T-cell (primary cell): ENCODE measurements around the gene CAMSAP2. TPM values are rescaled to one million over a fixed set of nuclear protein-coding genes. Genes with fewer than 3 reads are reported as not detected.

Source experiments
- ATAC-seq, 4 experiments: fragments of 200-7000 bp in 3 of 4; fragments of 150-1000 bp in 1 of 4; cut with Tn5 transposase; replicated peaks in 1 of 4; 1 replicate in 3 of 4; 2 replicates in 1 of 4; pipeline ENCODE4 v1.10.0; 2021; ENCODE audit warnings: moderate library complexity in 3 of 4, mild to moderate bottlenecking in 2 of 4, moderate number of reproducible peaks in 1 of 4
- CTCF ChIA-PET, 2 donors: fragments of 300-600 bp; sonication (Branson Sonifier 250); formaldehyde crosslinking; loops; one replicate each; lab custom pipeline; 2022; ENCODE audit warnings: antibody characterized with exemption in 2 of 2; lab: Charles Lee
- POLR2A ChIA-PET, 2 donors: fragments of 300-600 bp; sonication (Branson Sonifier 250); formaldehyde crosslinking; loops; one replicate each; lab custom pipeline; 2022; ENCODE audit warnings: antibody characterized with exemption in 2 of 2; lab: Charles Lee
- DNase-seq, 35 experiments: peaks; one replicate each; pipeline versions ENCODE4 v3.0.0 to v3.0.0-alpha.2; 2013 to 2023
- H3K27ac ChIP-seq: one replicate; pipeline ENCODE4 v1.5.1; 2013; ENCODE audit warnings: low read length
- H3K27me3 ChIP-seq, 2 experiments: replicated peaks in 1 of 2; 1 replicate in 1 of 2; 2 replicates in 1 of 2; pipeline versions ENCODE4 v1.6.1 to v1.7.0; 2013; ENCODE audit warnings: low read length in 1 of 2, mixed read lengths in 1 of 2; ENCODE audit not compliant: control insufficient read depth in 2 of 2, insufficient read depth in 2 of 2; ENCODE audit errors: extremely low read depth in 1 of 2
- H3K36me3 ChIP-seq, 2 donors: 1 replicate in 1 of 2; 2 replicates in 1 of 2; pipeline versions ENCODE4 v1.6.1 to v1.7.0; 2013; ENCODE audit warnings: low read length in 1 of 2; ENCODE audit not compliant: control insufficient read depth in 2 of 2, insufficient read depth in 1 of 2; ENCODE audit errors: extremely low read depth in 1 of 2
- H3K4me1 ChIP-seq, 2 experiments: 1 replicate in 1 of 2; 2 replicates in 1 of 2; pipeline versions ENCODE4 v1.6.1 to v1.7.0; 2013; ENCODE audit warnings: low read length in 2 of 2, mixed read lengths in 1 of 2; ENCODE audit not compliant: insufficient read depth in 2 of 2, control insufficient read depth in 1 of 2; ENCODE audit errors: extremely low read depth in 1 of 2
- H3K4me3 ChIP-seq, 2 donors: 1 replicate in 1 of 2; 2 replicates in 1 of 2; pipeline versions ENCODE4 v1.5.1 to v1.7.0; 2013; ENCODE audit warnings: mild to moderate bottlenecking in 2 of 2, low read length in 1 of 2, moderate library complexity in 1 of 2; ENCODE audit not compliant: control insufficient read depth in 1 of 2; ENCODE audit errors: extremely low read depth in 1 of 2
- H3K9me3 ChIP-seq: 2 replicates; pipeline ENCODE4 v1.7.0; 2013
- H3K27ac Mint-ChIP-seq, 2 donors: one replicate each; pipeline ENCODE4 v1.8.0; 2020 to 2021; ENCODE audit warnings: mild to moderate bottlenecking in 2 of 2, mixed read lengths in 2 of 2
- H3K27me3 Mint-ChIP-seq, 2 donors: one replicate each; pipeline ENCODE4 v1.8.0; 2021 to 2022; ENCODE audit warnings: mixed read lengths in 2 of 2
- H3K36me3 Mint-ChIP-seq: one replicate; pipeline ENCODE4 v1.8.0; 2021; ENCODE audit warnings: mixed read lengths
- H3K4me1 Mint-ChIP-seq, 3 donors: one replicate each; pipeline ENCODE4 v1.8.0; 2020 to 2022; ENCODE audit warnings: mixed read lengths in 3 of 3, mild to moderate bottlenecking in 1 of 3
- H3K4me3 Mint-ChIP-seq, 3 donors: one replicate each; pipeline ENCODE4 v1.8.0; 2020 to 2022; ENCODE audit warnings: mild to moderate bottlenecking in 3 of 3, mixed read lengths in 3 of 3, moderate library complexity in 3 of 3
- H3K9me3 Mint-ChIP-seq, 3 donors: one replicate each; pipeline ENCODE4 v1.8.0; 2020 to 2022; ENCODE audit warnings: mixed read lengths in 3 of 3
- WGBS: methylation state at CpG from one replicate; pipeline ENCODE4 v1.1.5; 2013; ENCODE audit warnings: missing lambda C conversion rate; ENCODE audit not compliant: insufficient coverage; 5-methylcytosine and 5-hydroxymethylcytosine counted together
- total RNA-seq, 35 experiments: library from RNA in 6 of 35; stranded (reverse) in 6 of 35; fragments of 120-200 nt in 1 of 35; gene quantifications; one replicate each; pipeline versions ENCODE4 v1.2.1 to v1.2.4 and lab custom pipeline; 2013 to 2026

Gene CAMSAP2
- total RNA-seq, 5 donors from 2014 or later (not counting 1 experiment from before 2014, with no cell fraction given), result 4.6 to 9.1 (median 5.2) TPM

- Histone ChIP-seq H3K4me1 (no peaks in the 10 kb centered on the region), H3K4me3 (no peak overlapping the region), H3K9me3 (no peaks in the 10 kb centered on the region), H3K27ac (no peak overlapping the region), H3K36me3 (no peaks in the 10 kb centered on the region), H3K27me3 (no peaks in the 10 kb centered on the region)
- ChIA-PET CTCF (no interaction called here), POLR2A (interaction anchor here in 1 of 2 donors (0.5 kb wide), 1 partner anchor 133 kb away, joined by 3 read pairs; no protein-coding TSS in a partner anchor)
- H3K9me3 Mint-ChIP-seq, result no peaks in the 10 kb centered on the region
- no peak overlapping the region for H3K4me3 Mint-ChIP-seq
- DNase-seq, result no peak
- WGBS, result 100% methylated on average over 1 of the region's 3 CpGs
- no peaks in the 10 kb centered on the region for H3K4me1 Mint-ChIP-seq
- no peaks in the 10 kb centered on the region for H3K36me3 Mint-ChIP-seq
- ATAC-seq, result no peak
- no peaks in the 10 kb centered on the region for H3K27me3 Mint-ChIP-seq
- H3K27ac Mint-ChIP-seq, result no peak overlapping the region
Measured at GRCh38 chr1:200755456-200755855, 16.8 kb downstream of the CAMSAP2 start.

- H3K36me3 Mint-ChIP-seq, result peaks cover 16% of the 10 kb centered on the region
- H3K4me1 ChIP-seq, result no peaks in the 10 kb centered on the region
- POLR2A ChIA-PET, result no interaction called here
- no peaks in the 10 kb centered on the region for H3K9me3 Mint-ChIP-seq
- DNase-seq, result no peak
- H3K4me3 Mint-ChIP-seq, result no peak overlapping the region
- no peak for ATAC-seq
- H3K27ac Mint-ChIP-seq, result no peak overlapping the region
- no peaks in the 10 kb centered on the region for H3K27me3 Mint-ChIP-seq
- H3K9me3 ChIP-seq, result no peaks in the 10 kb centered on the region
- H3K27me3 ChIP-seq, result no peaks in the 10 kb centered on the region
- H3K27ac ChIP-seq, result no peak overlapping the region
- H3K4me1 Mint-ChIP-seq, result no peaks in the 10 kb centered on the region
- CTCF ChIA-PET, result interaction anchor here in 1 of 2 donors (0.6 kb wide), 1 partner anchor 13 kb away, joined by 3 read pairs; no protein-coding TSS in a partner anchor
- H3K4me3 ChIP-seq, result no peak overlapping the region
- H3K36me3 ChIP-seq, result no peaks in the 10 kb centered on the region
Measured at GRCh38 chr1:200762089-200762488, 23.4 kb downstream of the CAMSAP2 start.

GRCh38 chr1:200767321-200767720, 28.6 kb downstream of the CAMSAP2 start:
- H3K4me3 Mint-ChIP-seq, result no peak overlapping the region
- ChIA-PET CTCF (no interaction called here), POLR2A (no interaction called here)
- H3K9me3 Mint-ChIP-seq, result no peaks in the 10 kb centered on the region
- no peaks in the 10 kb centered on the region for H3K27me3 ChIP-seq
- DNase-seq (no peak), ATAC-seq (no peak)
- H3K9me3 ChIP-seq, result no peaks in the 10 kb centered on the region
- H3K36me3 Mint-ChIP-seq, result peaks cover 21% of the 10 kb centered on the region
- no peak overlapping the region for H3K27ac Mint-ChIP-seq
- H3K36me3 ChIP-seq, result peaks cover 0 to 5% of the 10 kb centered on the region in 2 donors
- no peaks in the 10 kb centered on the region for H3K4me1 ChIP-seq
- H3K27me3 Mint-ChIP-seq, result no peaks in the 10 kb centered on the region
- H3K27ac ChIP-seq, result no peak overlapping the region
- no peak overlapping the region for H3K4me3 ChIP-seq
- H3K4me1 Mint-ChIP-seq, result no peaks in the 10 kb centered on the region

GRCh38 chr1:200771625-200772555, 33.2 kb downstream of the CAMSAP2 start:
- POLR2A ChIA-PET, result interaction anchor here (0.5 to 0.6 kb wide), 3 partner anchors 67 to 237 kb away, joined by 4 to 9 read pairs (median 6); no protein-coding TSS in a partner anchor
- peaks cover 16% of the 10 kb centered on the region for H3K36me3 Mint-ChIP-seq
- H3K27ac ChIP-seq, result no peak overlapping the region
- no peaks in the 10 kb centered on the region for H3K27me3 ChIP-seq
- H3K4me3 Mint-ChIP-seq, result no peak overlapping the region
- no peaks in the 10 kb centered on the region for H3K4me1 ChIP-seq
- DNase-seq (no peak), ATAC-seq (no peak)
- peaks cover 0 to 5% of the 10 kb centered on the region in 2 donors for H3K36me3 ChIP-seq
- 93% methylated on average over 3 of the region's 5 CpGs for WGBS
- CTCF ChIA-PET, result no interaction called here
- no peaks in the 10 kb centered on the region for H3K4me1 Mint-ChIP-seq
- no peaks in the 10 kb centered on the region for H3K9me3 ChIP-seq
- H3K4me3 ChIP-seq, result no peak overlapping the region
- no peak overlapping the region for H3K27ac Mint-ChIP-seq
- no peaks in the 10 kb centered on the region for H3K9me3 Mint-ChIP-seq
- H3K27me3 Mint-ChIP-seq, result no peaks in the 10 kb centered on the region

- no peaks in the 10 kb centered on the region for H3K27me3 ChIP-seq
Measured at GRCh38 chr1:200774311-200774710, 35.6 kb downstream of the CAMSAP2 start.

GRCh38 chr1:200774735-200775444, 36.2 kb downstream of the CAMSAP2 start:
- Mint-ChIP-seq H3K27ac (no peak overlapping the region), H3K4me3 (no peak overlapping the region), H3K36me3 (peaks cover 3% of the 10 kb centered on the region), H3K4me1 (no peaks in the 10 kb centered on the region), H3K27me3 (no peaks in the 10 kb centered on the region), H3K9me3 (no peaks in the 10 kb centered on the region)
- POLR2A ChIA-PET, result interaction anchor here (0.7 to 0.8 kb wide), 2 partner anchors 11 to 124 kb away, joined by 3 read pairs; no protein-coding TSS in a partner anchor
- ATAC-seq (no peak), DNase-seq (no peak)
- Histone ChIP-seq H3K27me3 (no peaks in the 10 kb centered on the region), H3K4me3 (no peak overlapping the region), H3K36me3 (no peaks in the 10 kb centered on the region), H3K4me1 (no peaks in the 10 kb centered on the region), H3K9me3 (no peaks in the 10 kb centered on the region), H3K27ac (no peak overlapping the region)
- CTCF ChIA-PET, result interaction anchor here (0.5 to 1.7 kb wide), 6 partner anchors 11 to 629 kb away, joined by 3 to 6 read pairs (median 4); no protein-coding TSS in a partner anchor
- no CpG with 5 or more reads among the region's 2 CpGs for WGBS

More at GRCh38 chr1:200774311-200774710, 35.6 kb downstream of the CAMSAP2 start:
- H3K4me1 ChIP-seq, result no peaks in the 10 kb centered on the region
- no peak overlapping the region for H3K27ac Mint-ChIP-seq
- CTCF ChIA-PET, result interaction anchor here in 1 of 2 donors (0.7 to 1.7 kb wide), 2 partner anchors 31 to 152 kb away, joined by 4 to 6 read pairs; no protein-coding TSS in a partner anchor
- H3K27ac ChIP-seq, result no peak overlapping the region
- H3K36me3 ChIP-seq, result no peaks in the 10 kb centered on the region
- no peak overlapping the region for H3K4me3 Mint-ChIP-seq
- no peaks in the 10 kb centered on the region for H3K27me3 Mint-ChIP-seq
- POLR2A ChIA-PET, result interaction anchor here (0.7 to 0.8 kb wide), 2 partner anchors 12 to 123 kb away, joined by 3 read pairs; no protein-coding TSS in a partner anchor
- no peak for ATAC-seq
- H3K9me3 Mint-ChIP-seq, result no peaks in the 10 kb centered on the region
- no peak overlapping the region for H3K4me3 ChIP-seq
- no peaks in the 10 kb centered on the region for H3K4me1 Mint-ChIP-seq
- peaks cover 7% of the 10 kb centered on the region for H3K36me3 Mint-ChIP-seq
- WGBS, result 46% methylated on average over 2 of the region's 2 CpGs
- no peak for DNase-seq
- H3K9me3 ChIP-seq, result no peaks in the 10 kb centered on the region
